Measurements from ENCODE around the gene PLEKHH1.

PLEKHH1 gene

DNA sequence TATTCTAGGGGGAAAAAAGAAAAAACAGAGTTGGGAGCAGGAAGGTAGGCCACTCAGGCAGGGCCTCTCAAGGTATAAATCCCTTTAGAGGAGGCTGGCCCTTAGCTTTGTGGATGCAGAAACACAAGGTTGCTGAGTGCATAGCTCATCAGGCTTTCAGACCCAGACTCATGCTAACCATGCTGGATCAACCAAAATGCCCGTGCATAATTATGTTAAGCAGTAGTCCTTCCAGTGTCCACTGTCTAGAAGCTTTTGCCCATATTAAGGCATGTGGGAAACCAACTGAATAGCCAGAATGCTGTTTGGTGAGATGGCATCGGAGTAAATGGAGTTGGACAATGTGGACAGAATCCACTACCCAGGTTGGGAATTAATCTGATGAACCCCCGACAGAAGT is 105.6 kb downstream of the PLEKHH1 start:
- no peak for DNase-seq

All from NCI-H226 (cell line).